ENCODE results near the gene MGARP. TPM values are rescaled to one million over a fixed set of nuclear protein-coding genes. Genes with fewer than 3 reads are reported as not detected.

The MGARP gene
- total and polyA plus RNA-seq, 2 experiments from 2014 or later, result 2.4 to 4.1 TPM

GRCh38 chr4:139278485-139278884, 1.5 kb downstream of the MGARP start (continued):
- TF ChIP-seq ZNF462 (CRISPR knock-in tag; IDR thresholded peaks at IDR 0.05) (no peak), EZH2phosphoT487 (IDR thresholded peaks at IDR 0.05; ENCODE audit: unreplicated experiment) (no peak), POLR2AphosphoS5 (IDR thresholded peaks at IDR 0.05; ENCODE audit: low read depth) (no peak), CTCF (conservative IDR thresholded peaks at IDR 0.05; ENCODE audit: low read depth in 2 of 2) (no peak), ZNF331 (CRISPR knock-in tag; IDR thresholded peaks at IDR 0.05; ENCODE audit: low read depth) (no peak), EZH2 (IDR thresholded peaks at IDR 0.05; ENCODE audit: low read depth, unreplicated experiment) (no peak), STAT1 (IDR thresholded peaks at IDR 0.05; ENCODE audit: unreplicated experiment) (no peak), NANOG (IDR thresholded peaks at IDR 0.05; ENCODE audit: borderline replicate concordance) (no peak), CREB1 (CRISPR knock-in tag; IDR thresholded peaks at IDR 0.05; ENCODE audit: low read depth) (no peak)
- TF ChIP-seq, protein P1, sequence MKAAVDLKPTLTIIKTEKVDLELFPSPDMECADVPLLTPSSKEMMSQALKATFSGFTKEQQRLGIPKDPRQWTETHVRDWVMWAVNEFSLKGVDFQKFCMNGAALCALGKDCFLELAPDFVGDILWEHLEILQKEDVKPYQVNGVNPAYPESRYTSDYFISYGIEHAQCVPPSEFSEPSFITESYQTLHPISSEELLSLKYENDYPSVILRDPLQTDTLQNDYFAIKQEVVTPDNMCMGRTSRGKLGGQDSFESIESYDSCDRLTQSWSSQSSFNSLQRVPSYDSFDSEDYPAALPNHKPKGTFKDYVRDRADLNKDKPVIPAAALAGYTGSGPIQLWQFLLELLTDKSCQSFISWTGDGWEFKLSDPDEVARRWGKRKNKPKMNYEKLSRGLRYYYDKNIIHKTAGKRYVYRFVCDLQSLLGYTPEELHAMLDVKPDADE (IDR thresholded peaks at IDR 0.05), result no peak
